GM21447 (cell line): ENCODE data around the gene ZNF516.
A peak's percentile ranks its signal among the peaks of the same experiment; 100 is the strongest.

ENCODE experiments used
- ATAC-seq: cut with Tn5 transposase; IDR thresholded peaks from one replicate; pipeline ENCODE4 v1.9.1; 2021; ENCODE audit not compliant: unreplicated experiment

ZNF516 gene

GRCh38 chr18:76491776-76492668 lies 3.0 kb downstream of the ZNF516 start:
- no peak for ATAC-seq

- no peak for ATAC-seq
Measured at GRCh38 chr18:76491473-76491775, 3.6 kb downstream of the ZNF516 start.

DNA sequence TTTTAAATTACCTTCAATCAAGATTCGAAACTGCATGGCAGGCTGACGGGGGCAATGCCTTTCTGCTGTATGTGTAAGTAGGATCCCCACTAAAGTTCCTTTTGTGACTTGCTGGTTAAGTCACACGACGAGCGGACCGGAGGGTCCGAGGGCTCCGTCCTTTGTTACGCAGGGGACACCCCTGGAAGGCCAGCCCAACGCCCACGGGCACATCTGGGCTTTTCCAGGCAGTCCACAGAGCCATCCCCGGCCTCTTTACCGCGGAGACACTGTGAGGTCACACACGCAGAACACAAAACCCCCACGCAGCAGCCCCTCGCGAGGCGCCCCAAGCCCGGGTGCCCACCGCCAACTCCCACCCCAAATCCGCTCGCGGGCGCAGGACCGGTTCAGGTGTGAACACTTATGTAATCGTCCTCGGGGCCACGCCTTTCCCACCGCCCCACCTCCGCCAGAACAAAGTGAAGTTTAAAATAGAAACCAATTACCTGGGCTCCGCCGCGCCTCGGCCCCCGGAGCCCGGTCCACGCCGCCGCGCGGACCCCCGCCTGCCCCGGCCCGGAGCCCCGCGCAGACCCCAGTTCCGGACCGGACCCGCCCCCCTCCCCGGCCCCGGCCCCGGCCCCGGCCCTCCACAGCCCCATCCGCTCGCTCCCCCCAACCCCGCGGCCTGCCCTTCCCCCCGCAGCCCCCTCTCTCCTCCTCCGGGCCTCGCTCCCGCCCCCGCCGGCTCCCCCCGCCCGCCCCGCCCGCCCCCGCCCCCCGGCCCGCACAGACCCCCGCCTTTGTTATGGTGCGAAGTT lies 4.2 kb downstream of the ZNF516 start:
- no peak for ATAC-seq

GRCh38 chr18:76490033-76490432 lies 5.0 kb downstream of the ZNF516 start:
- ATAC-seq, result no peak

- ATAC-seq, result no peak
Measured at GRCh38 chr18:76489081-76489480, 6.0 kb downstream of the ZNF516 start.

GRCh38 chr18:76488190-76488589 lies 6.9 kb downstream of the ZNF516 start:
- ATAC-seq, result no peak

GRCh38 chr18:76487782-76488181 lies 7.3 kb downstream of the ZNF516 start:
- ATAC-seq, result no peak

GRCh38 chr18:76487070-76487469 lies 8.0 kb downstream of the ZNF516 start:
- no peak for ATAC-seq

GRCh38 chr18:76486574-76486973 lies 8.5 kb downstream of the ZNF516 start:
- ATAC-seq, result no peak

GRCh38 chr18:76486038-76486437 lies 9.0 kb downstream of the ZNF516 start:
- no peak for ATAC-seq

GRCh38 chr18:76484749-76485387 lies 10.2 kb downstream of the ZNF516 start:
- peak; percentile 66 for ATAC-seq

DNA sequence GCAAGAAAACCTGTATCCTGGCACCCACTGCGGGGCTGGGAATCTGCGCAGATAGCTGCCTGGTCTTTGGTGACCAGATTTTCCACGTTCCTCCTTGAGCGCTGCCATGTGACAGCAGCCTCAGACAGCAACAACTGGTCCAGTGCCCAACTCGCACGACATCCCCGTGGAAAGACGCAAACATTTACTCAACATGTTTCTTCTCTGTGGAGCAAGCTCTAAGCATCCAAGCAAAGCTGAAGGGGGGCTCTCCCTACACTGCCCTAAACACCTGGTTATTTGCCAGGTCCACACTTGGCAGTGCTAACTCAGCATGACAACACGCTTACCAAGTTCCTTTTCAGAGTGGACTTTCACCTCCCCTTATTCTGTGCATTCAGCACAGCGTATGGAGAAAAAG lies 11.3 kb downstream of the ZNF516 start:
- ATAC-seq, result no peak

GRCh38 chr18:76482971-76483691 lies 11.9 kb downstream of the ZNF516 start:
- ATAC-seq, result no peak

DNA sequence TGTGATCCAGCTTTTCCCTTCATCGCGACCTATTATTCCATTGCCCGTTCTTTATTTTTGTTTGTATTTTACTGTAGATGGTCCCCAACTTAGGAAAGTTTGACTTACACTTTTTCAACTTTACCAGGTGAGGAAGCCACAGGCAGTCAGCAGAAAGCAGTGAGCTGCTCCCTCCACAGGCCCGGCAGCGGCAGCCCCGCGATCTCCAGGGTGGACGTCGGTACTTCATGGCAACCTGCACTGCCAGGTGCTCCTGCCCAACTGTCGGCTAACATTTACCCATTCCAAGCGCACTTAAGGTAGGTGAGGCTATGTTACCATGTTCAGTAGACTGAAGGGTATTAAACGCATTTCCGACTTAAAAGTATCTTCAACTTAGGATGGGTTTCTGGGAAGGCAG lies 12.8 kb downstream of the ZNF516 start:
- no peak for ATAC-seq

- ATAC-seq, result no peak
Measured at GRCh38 chr18:76480913-76481312, 14.1 kb downstream of the ZNF516 start.

GRCh38 chr18:76479351-76480238 lies 15.4 kb downstream of the ZNF516 start:
- ATAC-seq, result no peak

DNA sequence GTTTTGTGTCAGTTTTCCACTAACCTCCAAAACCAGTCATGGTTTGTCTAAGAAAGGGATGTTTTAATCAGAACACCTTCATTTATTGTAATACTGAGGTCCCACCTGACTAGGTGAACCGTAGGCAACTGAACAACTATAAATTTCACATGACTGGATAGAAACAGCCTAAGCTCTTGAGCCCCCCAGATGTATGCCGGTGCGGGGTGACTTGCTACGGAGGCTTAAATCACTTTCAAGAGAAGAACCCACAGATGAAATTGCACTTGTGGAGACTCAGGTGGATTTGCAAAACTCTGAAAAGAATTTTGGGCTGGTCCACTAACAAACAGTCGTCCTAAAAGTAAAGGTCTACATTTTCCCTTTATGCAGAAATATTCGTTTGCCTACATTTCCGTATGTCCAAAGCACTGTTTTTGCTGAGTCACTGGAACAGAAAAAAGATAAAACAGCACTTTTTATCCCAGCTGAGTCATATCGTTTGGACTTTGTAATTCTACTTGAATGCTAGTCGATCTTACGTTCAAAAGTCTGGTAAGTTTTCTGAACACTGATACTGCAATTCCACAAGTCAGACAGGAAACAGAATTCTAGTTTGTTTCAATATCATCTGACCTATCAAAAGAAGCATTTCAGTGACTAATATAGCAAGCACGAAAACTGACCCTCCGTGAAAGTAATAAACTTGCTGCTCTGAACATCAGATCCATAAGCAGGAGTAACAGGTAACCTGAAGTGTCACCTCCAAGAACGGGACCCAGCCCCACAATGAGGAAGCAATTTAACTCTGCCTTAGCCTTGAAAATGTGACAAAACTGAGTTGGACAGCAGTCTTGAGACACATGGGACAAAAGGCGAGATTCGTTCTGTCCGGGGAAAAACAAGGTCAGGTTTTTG lies 18.1 kb downstream of the ZNF516 start:
- ATAC-seq, result peak; percentile 70

- no peak for ATAC-seq
Measured at GRCh38 chr18:76475450-76476194, 19.4 kb downstream of the ZNF516 start.
